RKO (cell line): ENCODE data around the gene PHYKPL.

Experiments
- DNase-seq: peaks from one replicate; pipeline ENCODE4 v3.0.0-alpha.2; 2016; ENCODE audit warnings: low spot score

Gene PHYKPL

DNA sequence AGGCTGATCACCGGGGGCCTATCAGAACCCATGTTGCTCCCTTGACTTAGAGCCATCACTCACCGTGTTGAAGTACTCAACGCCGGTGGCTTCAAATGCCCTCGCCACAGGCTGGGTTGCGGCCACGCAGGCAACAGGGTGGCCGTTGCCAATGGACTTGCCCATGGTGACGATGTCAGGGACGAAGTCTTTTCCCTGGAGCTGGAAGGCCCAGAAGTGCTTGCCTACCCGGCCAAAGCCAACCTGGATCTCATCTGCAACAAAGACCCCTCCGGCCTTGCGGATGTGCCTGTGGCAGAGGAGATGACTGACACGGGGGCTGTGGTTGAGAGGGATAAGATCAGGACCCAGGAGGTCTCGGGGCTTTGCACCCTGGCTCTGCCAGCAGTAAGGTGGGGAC lies 10.3 kb downstream of the PHYKPL start:
- DNase-seq: no peak

DNA sequence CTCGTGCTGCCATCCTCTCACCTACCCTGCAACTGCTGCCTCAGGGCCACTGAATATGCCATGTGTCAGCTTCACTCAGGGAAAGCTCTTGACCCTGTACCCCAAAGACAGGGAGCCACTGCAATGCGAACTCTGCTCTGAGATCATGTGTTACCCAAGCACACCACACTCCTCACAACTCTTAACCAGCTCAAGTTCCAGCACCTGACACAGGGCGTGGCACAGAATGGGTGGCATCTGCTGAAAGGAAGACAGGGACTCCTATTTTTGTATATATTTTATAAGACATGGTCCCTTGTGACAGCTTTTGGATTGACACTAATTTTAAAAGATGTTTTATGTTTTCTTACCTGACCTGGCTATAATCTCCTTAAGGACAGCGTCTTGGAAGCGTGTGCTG lies 10.7 kb downstream of the PHYKPL start:
- DNase-seq: no peak

GRCh38 chr5:178221282-178221681 lies 11.3 kb downstream of the PHYKPL start:
- no peak for DNase-seq

DNA sequence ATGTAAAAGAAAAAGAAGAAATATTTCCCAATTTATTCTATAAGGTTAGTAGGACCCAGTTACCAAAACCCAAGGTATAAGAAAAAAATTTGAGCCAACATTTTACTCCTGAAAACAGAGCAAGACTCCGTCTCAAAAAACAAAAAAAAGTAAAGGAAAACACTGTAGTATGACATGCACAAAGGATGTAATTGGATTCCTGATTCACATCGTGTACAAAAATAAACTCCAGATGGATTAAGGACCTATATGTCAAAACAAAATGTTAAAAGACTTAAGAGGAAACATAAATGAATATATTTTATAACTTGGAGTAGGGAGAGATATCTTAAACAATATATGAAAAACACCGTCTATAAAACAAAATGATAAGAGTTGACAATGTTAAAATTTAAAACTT lies 13.8 kb downstream of the PHYKPL start:
- no peak for DNase-seq

DNA sequence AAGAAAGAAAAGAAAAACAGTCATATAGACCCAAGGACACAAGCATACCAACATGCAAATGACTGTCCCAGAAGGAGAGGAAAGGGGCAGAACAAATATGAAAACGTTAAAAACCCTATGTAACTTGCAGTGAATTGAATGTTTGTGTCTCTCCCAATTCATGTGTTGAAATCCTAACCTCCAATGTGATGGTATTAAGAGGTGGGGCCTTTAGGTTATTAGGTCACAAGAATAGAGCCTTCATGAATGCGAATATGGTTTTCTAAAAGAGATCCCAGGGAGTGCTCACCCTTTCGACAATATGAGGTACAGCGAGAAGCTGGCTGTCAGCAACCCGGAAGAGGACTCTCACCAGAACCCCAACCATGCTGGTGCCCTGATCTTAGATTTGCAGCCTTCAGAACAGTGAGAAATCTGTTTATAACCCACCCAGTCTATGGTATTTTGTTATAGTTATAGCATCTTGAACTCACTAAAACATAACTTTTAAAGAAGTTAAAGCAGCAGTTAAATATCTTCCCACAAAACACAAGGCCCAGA lies 14.3 kb downstream of the PHYKPL start:
- DNase-seq: no peak

- DNase-seq: no peak
Measured at GRCh38 chr5:178216779-178217178, 15.8 kb downstream of the PHYKPL start.

DNA sequence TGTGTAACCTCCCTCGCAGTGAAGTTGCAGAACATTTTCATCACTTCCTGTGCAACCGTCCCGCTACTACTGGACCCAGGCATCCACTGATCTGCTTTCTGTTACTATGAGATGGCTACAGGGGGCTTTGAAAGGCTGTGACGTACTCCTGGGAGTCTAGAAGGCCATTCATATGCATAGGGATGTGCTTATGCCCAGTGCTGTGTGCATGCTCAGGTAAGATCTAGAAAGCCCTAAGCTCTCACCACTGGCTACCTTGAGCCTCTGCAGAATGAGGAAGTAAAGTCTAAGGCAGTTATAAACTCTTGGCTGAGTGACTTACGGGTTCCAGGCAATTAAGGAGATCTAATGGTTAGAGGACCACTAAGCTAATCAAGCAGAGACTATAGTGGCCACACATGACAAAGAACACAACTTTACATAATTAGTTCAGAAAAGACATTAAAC lies 16.5 kb downstream of the PHYKPL start:
- no peak for DNase-seq

DNA sequence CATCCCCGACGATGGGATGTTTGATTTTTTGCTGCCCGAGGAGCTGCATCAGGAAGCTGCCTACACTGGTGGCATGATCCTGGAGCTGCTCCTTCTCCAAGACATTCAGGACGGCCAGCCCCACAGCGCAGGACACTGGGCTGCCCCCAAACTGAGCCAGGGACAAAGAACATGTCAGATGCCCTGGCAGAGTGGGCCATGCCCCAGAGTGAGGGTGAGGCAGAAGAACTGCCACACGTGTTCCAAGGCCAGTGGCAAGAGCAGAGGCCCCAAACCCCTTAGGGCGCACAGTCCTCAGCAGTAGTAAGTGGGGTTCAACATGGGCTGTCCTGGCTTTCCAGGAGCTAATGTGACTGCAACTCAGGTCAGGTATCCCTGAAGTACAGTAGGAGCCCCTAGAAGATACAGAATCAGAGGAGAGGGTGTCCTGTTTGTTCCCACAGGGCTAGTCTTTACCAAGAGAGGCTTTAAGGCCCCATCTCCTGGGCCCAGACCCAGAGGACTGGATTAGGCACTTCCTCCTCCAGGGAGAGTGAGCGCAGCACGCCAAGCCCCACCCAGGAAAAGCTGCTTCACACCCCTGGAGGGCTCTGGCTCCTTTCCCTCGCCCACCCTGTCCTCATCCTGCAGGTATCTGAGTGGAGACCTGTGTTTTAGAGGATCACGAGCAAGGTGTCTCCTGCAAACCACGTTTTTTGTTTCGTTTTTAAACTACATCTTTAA lies 17.2 kb downstream of the PHYKPL start:
- no peak for DNase-seq

DNA sequence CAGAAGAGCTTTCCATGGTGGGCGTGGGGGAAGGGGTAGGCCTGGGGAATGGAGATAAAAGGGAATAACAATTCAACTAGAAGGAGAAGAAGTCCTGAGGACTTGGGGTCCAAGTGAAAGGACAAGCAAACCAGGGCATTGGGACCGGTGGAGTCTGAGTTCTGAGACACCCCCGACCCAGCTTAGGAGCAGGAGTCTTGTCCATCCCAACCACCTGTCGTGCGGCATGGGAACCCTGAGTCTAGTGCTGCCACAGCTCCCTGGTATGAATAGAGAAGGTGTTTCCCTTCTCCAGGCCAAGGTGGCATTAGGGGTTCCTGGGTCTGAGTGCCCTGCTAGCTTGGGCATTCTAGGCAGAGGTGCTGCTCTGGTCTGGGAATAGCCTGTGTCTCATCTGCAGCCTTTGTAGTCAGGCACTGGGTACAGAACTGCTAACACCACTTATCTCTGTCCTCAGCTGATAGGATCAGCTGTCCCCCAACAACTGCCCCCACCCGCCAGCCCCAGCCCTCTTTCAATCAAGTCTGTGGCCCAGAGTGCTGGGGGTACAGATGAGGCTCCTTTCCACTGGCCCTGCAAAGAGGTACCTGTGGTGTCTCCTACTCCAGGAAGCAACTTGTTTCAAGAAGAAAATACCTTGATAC lies 18.3 kb downstream of the PHYKPL start:
- no peak for DNase-seq

- DNase-seq: no peak
Measured at GRCh38 chr5:178213748-178214151, 18.9 kb downstream of the PHYKPL start.

DNA sequence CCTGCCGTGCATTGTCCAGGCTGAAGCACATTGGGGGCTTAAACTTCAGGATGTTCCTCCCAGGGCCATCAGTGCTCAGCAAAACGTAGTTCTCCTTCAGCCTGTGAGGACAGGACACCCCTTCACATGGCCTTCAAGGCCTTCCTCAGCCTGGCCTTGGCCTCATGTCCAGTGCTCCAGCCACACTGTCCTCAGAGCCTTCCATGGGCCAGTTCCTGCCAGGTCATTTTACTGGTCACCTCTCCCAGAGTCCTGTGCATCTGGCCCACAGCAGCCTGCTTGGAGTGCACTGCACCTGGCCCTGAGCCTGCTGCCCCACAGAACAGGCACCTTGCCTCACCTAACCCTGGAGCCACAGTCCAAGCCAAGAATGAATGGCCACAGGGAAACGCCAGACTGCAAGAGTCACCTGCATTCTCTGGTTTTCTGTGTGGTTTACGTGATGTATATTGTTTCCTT lies 19.6 kb downstream of the PHYKPL start:
- DNase-seq: no peak

GRCh38 chr5:178212241-178213002 lies 20.2 kb downstream of the PHYKPL start:
- DNase-seq: no peak

DNA sequence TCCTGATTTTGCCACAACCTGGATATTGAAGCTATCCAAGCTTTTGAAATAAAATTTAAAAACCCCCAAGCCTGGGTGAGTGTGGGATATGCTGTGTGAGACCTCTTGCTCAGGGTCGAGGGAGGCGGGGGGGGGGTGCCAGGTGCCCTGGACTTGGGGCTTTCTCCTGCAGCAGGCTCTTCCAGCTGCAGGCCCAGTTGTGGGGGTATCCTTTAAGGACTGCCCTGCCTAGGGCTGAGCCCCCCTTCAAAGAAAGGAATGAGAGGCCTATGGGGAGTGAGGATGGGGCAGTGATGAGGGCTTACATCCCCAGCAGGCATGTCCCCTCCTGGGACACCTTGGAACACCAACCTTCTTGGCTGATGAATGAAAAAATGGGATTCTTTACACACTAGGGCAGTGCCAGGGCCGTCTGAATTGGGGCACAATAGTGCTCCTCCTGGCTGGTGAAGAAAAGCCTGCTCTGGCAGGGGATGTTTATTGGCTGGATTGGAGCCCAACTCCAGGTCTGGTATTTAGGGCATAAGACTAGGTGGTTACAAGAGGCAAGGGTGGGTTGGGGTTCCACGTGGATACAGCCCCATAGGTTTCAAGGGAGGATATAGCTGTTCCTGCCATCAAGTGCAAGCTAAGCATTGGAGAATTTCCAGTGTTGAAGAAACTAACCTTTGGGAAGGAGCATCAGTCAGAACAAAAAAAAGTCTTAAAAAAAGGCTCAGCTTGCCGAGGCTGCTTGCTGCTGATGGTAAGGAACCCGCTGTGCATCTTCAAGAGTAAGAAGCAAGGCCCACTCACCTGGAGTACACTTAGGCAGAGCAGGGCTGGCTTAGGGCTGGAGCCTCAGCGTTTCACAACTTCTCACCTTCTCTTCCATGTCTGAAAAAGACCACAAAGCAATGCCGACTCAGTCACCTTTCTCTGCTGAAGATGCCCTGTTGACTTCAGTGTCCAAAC lies 21.2 kb downstream of the PHYKPL start:
- no peak for DNase-seq

DNA sequence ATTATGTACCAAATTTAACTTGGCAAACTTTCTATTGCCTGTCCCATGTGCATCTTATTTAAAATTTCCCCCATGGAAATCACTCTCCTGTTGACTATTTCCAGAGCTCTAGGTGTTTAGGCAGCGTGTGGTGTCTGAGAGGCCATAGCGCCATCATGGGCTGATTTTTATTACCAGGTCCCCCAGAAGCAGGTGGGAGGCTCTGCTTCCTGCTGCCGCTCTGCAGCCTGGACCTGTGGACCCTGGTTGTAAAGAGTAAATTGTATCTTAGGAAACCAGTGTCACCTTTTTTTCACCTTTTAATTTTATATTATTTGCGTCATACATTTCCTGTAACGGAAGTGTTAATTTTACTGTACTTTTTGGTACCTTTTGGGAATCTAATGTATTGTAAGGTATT lies 21.9 kb downstream of the PHYKPL start:
- no peak for DNase-seq

GRCh38 chr5:178210073-178210535 lies 22.5 kb downstream of the PHYKPL start:
- DNase-seq: no peak

- no peak for DNase-seq
Measured at GRCh38 chr5:178209334-178210072, 23.1 kb downstream of the PHYKPL start.

GRCh38 chr5:178208540-178209227 lies 23.9 kb downstream of the PHYKPL start:
- peak; percentile 58 for DNase-seq

DNA sequence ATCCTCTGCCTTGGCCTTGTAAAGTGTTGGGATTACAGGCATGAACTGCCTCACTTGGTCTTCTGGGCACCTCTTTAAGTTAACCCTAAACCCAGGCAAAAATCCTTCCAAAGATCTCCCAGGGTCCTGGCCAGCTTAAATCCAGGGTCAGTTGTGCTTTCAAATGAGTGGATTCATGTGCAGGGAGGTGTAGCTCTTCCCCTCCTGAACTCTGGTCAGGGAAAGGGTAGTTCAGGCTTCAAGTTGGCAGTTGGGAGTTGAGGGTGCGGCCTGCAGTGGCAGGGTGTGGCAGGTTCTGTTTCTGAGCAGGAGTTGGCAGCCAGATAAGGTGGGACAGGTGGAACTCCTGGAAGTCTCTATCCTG lies 24.7 kb downstream of the PHYKPL start:
- DNase-seq: no peak

DNA sequence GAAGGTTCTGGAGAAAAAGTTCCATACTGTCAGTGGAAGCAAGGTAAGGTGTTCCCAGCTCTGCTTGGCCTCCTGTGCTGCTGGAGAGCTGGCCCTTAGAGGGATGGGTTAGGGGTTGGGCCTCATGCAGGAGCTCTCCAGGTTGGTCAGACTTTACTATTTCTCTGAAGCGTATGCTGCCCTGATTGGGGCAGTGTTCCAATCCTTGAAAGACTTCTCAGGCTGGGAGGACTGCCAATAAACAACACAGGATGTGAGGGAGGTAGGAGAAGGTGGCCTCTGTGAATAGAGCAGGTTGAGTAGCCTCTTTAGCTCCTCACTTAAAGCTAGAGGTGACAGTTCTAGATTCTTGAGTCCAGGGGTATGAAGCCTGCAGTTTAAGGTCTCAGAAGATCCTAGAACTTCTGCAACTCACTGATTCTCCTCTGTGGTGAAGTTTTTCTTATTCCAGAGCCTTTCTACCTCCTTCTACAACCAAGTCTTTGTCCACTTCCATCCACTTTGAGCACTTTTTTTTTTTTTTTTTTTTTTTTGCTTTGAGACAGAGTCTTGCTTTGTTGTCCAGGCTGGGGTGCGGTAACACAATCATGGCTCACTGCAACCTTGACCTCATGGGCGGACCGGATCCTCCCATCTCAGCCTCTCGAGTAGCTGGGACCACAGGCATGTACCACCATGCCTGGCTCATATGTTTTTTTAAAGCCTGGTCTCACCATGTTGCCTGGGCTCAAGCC lies 25.3 kb downstream of the PHYKPL start:
- DNase-seq: no peak
